Sigmoid colon (tissue), 4 donors: ENCODE data around the gene ITK.

Source experiments
- EP300 ChIP-seq, 4 donors: sonication (generic); formaldehyde crosslinking; IDR thresholded peaks; one replicate each; pipeline ENCODE4 v1.6.1; 2017; ENCODE audit warnings: antibody characterized with exemption in 4 of 4
- POLR2A ChIP-seq, 2 donors: fragments of 450-650 bp; IDR thresholded peaks; one replicate each; pipeline ENCODE4 v1.6.1; 2016; ENCODE audit warnings: antibody characterized with exemption in 2 of 2, mild to moderate bottlenecking in 2 of 2, moderate library complexity in 2 of 2
- TF ChIP-seq, protein P1 (sequence below), 4 experiments: fragments of 450-650 bp in 3 of 4; fragments of 200-600 bp in 1 of 4; IDR thresholded peaks; one replicate each; pipeline ENCODE4 v1.5.1; 2016 to 2019; ENCODE audit warnings: antibody characterized with exemption in 4 of 4, mild to moderate bottlenecking in 3 of 4, moderate library complexity in 2 of 4

DNA sequence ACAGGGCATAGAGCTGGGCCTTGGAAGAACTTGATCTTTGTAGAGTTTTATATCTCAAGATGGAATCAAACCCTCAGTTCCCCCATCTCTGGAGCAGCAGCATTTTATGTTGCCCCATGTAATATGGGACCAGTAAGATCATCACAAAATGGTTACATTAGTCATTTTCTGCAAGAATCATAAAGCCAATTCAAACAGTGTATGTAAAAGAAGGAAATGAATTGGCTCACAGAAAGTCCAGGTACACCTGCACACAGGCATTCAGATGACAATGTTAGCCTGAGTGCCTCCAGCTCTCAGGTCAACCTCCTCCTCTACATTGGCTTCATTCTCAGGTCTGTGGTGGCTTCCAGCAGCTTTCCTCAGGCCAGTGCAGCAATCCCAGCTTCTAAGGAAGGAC lies 120.4 kb downstream of the ITK start:
- TF ChIP-seq, protein P1, sequence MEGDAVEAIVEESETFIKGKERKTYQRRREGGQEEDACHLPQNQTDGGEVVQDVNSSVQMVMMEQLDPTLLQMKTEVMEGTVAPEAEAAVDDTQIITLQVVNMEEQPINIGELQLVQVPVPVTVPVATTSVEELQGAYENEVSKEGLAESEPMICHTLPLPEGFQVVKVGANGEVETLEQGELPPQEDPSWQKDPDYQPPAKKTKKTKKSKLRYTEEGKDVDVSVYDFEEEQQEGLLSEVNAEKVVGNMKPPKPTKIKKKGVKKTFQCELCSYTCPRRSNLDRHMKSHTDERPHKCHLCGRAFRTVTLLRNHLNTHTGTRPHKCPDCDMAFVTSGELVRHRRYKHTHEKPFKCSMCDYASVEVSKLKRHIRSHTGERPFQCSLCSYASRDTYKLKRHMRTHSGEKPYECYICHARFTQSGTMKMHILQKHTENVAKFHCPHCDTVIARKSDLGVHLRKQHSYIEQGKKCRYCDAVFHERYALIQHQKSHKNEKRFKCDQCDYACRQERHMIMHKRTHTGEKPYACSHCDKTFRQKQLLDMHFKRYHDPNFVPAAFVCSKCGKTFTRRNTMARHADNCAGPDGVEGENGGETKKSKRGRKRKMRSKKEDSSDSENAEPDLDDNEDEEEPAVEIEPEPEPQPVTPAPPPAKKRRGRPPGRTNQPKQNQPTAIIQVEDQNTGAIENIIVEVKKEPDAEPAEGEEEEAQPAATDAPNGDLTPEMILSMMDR (IDR thresholded peaks at IDR 0.05) = no peak
- TF ChIP-seq EP300 (IDR thresholded peaks at IDR 0.05) (no peak), POLR2A (IDR thresholded peaks at IDR 0.05) (no peak)
